OCI-LY1 (cell line): ENCODE measurements around the gene UGT1A4.

Experiments
- EZH2 ChIP-seq: fragments of 200-600 bp; sonication (generic), shearing (Covaris generic); IDR thresholded peaks from 2 replicates; pipeline ENCODE4 v1.8.0; 2017; ENCODE audit warnings: borderline replicate concordance, mixed run types, mild to moderate bottlenecking, antibody characterized with exemption, low read length, moderate library complexity, mixed read lengths
- TF ChIP-seq, protein P1 (sequence below): fragments of 200-600 bp; sonication (generic), shearing (Covaris generic); IDR thresholded peaks from 2 replicates; pipeline ENCODE4 v1.5.1; 2017; ENCODE audit warnings: mild to moderate bottlenecking, antibody characterized with exemption, low read length, moderate library complexity, mixed read lengths

DNA sequence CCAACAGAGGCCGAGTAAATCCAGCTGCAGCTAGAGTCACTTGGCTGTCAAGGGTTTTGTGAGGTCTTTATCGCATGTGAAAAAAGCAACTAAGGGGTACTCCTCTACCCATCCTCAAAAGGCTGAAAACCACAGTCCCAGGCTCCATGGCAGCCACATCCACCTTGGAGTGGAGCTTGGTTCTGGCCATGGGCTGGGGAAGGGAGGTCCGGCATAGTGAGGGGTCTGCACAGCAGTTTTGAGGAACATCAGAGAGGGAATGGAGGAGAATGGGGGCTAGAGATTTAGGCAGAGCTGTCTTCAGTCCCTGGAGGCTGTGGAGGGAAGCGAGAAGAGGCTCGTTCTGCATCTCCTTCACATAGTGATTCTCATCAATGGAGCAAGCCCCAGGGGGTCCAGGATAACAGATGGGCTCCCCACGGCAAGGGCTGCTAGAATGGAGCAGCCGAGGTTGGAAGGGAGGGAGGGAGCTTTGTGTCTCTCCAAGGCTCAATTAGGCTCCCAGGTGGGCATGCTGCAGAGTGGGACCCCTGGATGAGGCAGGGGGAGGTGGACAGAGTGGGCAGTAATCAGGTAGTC, 80.6 kb downstream of the UGT1A4 start:
- TF ChIP-seq, protein P1, sequence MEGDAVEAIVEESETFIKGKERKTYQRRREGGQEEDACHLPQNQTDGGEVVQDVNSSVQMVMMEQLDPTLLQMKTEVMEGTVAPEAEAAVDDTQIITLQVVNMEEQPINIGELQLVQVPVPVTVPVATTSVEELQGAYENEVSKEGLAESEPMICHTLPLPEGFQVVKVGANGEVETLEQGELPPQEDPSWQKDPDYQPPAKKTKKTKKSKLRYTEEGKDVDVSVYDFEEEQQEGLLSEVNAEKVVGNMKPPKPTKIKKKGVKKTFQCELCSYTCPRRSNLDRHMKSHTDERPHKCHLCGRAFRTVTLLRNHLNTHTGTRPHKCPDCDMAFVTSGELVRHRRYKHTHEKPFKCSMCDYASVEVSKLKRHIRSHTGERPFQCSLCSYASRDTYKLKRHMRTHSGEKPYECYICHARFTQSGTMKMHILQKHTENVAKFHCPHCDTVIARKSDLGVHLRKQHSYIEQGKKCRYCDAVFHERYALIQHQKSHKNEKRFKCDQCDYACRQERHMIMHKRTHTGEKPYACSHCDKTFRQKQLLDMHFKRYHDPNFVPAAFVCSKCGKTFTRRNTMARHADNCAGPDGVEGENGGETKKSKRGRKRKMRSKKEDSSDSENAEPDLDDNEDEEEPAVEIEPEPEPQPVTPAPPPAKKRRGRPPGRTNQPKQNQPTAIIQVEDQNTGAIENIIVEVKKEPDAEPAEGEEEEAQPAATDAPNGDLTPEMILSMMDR: no peak
- no peak for TF ChIP-seq EZH2
